Left ventricle myocardium inferior (tissue), 1 donor: Measurements from ENCODE around the gene MTREX. TPM values are rescaled to one million over a fixed set of nuclear protein-coding genes. Genes with fewer than 3 reads are reported as not detected.
A peak's percentile ranks its signal among the peaks of the same experiment; 100 is the strongest.

ENCODE experiments used
- DNase-seq: peaks from one replicate; pipeline ENCODE4 v3.0.0-alpha.2; 2020
- H3K27ac ChIP-seq: fragments of 200-600 bp; replicated peaks from 2 replicates; pipeline ENCODE4 v1.8.0; 2021
- H3K27me3 ChIP-seq: fragments of 200-600 bp; 2 replicates; pipeline ENCODE4 v1.8.0; 2021; ENCODE audit warnings: low read depth
- H3K36me3 ChIP-seq: fragments of 200-600 bp; 2 replicates; pipeline ENCODE4 v1.8.0; 2021
- H3K4me1 ChIP-seq: fragments of 200-600 bp; 2 replicates; pipeline ENCODE4 v1.8.0; 2021
- H3K4me3 ChIP-seq: fragments of 200-600 bp; 2 replicates; pipeline ENCODE4 v1.8.0; 2021; ENCODE audit warnings: mild to moderate bottlenecking, moderate library complexity
- H3K9me3 ChIP-seq: fragments of 200-600 bp; replicated peaks from 2 replicates; pipeline ENCODE4 v1.8.0; 2021
- intact Hi-C: fragments of 100-400 bp; cut with micrococcal nuclease; formaldehyde crosslinking; loops from one replicate; pipeline ENCODE4 v1.11.0; 2022
- total RNA-seq: library from RNA; stranded (reverse); fragmentation: NEBNext Ultra II Directional; extraction: Animal tissue kit (Norgen Biotek cat#: 25700); gene quantifications from one replicate; pipeline ENCODE4 v1.2.1, GENCODE V29; 2021
- TF ChIP-seq, protein P1 (sequence below): fragments of 200-600 bp; IDR thresholded peaks from 2 replicates; pipeline ENCODE4 v1.8.0; 2021; ENCODE audit warnings: antibody characterized with exemption, mild to moderate bottlenecking, borderline replicate concordance
- donor health status: DM: no; HTN: yes; CAD: no; lungs with severe emphysema.

The MTREX gene
- total RNA-seq, 1 donor from 2014 or later, result 62.5 TPM

DNA sequence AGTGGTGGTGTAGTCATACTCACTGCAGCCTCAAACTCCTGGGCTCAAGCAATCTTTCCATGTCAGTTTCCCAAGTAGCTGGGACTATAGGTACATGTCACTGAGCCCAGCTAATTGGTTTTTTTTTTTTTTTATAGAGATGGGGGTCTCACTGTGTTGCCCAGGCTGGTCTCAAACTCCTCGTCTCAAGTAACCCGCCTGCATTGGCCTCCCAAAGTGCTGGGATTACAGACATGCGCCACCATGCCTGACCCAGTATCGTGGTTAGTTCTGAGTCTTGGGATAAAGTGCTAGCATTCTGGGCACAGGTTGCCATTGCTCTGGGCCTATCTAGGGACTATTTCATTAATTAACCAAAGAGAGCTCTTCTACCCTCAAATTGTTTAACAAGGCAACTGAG, 118.7 kb downstream of the MTREX start:
- intact Hi-C loops, result no loop called here
- peaks cover 62% of the 10 kb centered on the region for H3K36me3 ChIP-seq
- no peaks in the 10 kb centered on the region for H3K27me3 ChIP-seq
- H3K27ac ChIP-seq, result peak overlapping the region; percentile 72
- H3K4me3 ChIP-seq, result no peak overlapping the region
- H3K4me1 ChIP-seq, result peaks cover 68% of the 10 kb centered on the region
- DNase-seq, result no peak
- TF ChIP-seq, protein P1, sequence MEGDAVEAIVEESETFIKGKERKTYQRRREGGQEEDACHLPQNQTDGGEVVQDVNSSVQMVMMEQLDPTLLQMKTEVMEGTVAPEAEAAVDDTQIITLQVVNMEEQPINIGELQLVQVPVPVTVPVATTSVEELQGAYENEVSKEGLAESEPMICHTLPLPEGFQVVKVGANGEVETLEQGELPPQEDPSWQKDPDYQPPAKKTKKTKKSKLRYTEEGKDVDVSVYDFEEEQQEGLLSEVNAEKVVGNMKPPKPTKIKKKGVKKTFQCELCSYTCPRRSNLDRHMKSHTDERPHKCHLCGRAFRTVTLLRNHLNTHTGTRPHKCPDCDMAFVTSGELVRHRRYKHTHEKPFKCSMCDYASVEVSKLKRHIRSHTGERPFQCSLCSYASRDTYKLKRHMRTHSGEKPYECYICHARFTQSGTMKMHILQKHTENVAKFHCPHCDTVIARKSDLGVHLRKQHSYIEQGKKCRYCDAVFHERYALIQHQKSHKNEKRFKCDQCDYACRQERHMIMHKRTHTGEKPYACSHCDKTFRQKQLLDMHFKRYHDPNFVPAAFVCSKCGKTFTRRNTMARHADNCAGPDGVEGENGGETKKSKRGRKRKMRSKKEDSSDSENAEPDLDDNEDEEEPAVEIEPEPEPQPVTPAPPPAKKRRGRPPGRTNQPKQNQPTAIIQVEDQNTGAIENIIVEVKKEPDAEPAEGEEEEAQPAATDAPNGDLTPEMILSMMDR, result no peak
- no peaks in the 10 kb centered on the region for H3K9me3 ChIP-seq

DNA sequence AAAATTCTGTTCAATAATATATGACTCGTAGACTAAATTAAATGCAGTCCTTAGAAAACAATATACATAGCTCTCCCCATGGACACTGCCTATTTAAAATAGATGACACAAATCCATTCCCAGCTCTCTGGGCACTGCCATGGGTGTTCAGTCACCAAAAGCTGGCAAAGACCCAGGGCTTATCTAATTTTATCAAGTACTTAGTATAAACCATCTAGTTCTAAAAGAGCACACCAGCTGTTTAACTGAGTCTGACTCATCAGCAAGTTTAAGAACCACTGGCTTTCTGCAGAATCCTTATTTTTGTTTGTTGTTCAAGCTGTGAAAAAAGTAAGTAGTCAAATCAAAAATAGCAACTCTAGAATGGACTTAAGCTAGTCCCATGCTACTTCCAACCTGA, 119.4 kb downstream of the MTREX start:
- intact Hi-C loops, result no loop called here
- Histone ChIP-seq H3K36me3 (peaks cover 56% of the 10 kb centered on the region), H3K4me3 (no peak overlapping the region), H3K27me3 (no peaks in the 10 kb centered on the region), H3K4me1 (peaks cover 61% of the 10 kb centered on the region), H3K27ac (peak overlapping the region; percentile 72), H3K9me3 (no peaks in the 10 kb centered on the region)
- DNase-seq, result no peak
- TF ChIP-seq, protein P1, result no peak

- TF ChIP-seq, protein P1, result no peak
Measured at GRCh38 chr5:55429221-55429612, 121.4 kb downstream of the MTREX start.

DNA sequence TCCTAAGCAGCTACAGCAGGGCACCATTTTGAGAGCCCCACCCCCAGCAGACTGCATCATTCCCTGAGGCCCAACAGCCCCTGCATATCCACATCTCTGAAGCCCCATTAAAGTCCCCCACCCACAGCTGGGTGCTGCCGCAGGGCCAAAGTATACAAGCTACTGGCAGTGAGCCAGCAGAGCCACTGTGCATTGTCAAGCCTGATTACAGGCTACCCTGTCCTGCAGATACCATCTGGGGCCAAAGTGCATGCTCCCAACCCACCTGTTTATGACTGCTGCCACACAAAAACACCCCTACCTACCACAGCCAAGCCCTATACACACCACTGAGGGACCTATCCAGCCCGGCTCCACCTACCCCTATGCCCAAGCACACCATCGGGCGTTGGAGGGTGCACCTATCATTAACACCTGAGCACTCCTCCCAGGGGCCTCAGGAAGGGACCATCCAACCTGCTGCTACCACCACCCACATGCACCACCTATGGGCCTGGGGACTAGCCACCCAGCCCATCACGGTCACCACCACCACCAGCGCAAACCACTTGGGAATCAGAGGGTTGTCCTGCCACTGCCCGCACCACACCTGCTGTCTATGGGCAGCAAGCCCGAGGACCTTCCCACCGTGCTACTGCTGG, 121.9 kb downstream of the MTREX start:
- H3K27ac ChIP-seq, result no peak overlapping the region
- TF ChIP-seq, protein P1, result no peak
- peaks cover 50% of the 10 kb centered on the region for H3K4me1 ChIP-seq
- peaks cover 39% of the 10 kb centered on the region for H3K36me3 ChIP-seq
- H3K4me3 ChIP-seq, result no peak overlapping the region
- H3K27me3 ChIP-seq, result no peaks in the 10 kb centered on the region
- intact Hi-C loops, result no loop called here
- no peaks in the 10 kb centered on the region for H3K9me3 ChIP-seq
- no peak for DNase-seq

More at GRCh38 chr5:55429221-55429612, 121.4 kb downstream of the MTREX start:
- no peaks in the 10 kb centered on the region for H3K9me3 ChIP-seq
- intact Hi-C loops, result no loop called here
- H3K4me3 ChIP-seq, result no peak overlapping the region
- H3K36me3 ChIP-seq, result peaks cover 44% of the 10 kb centered on the region
- no peak for DNase-seq
- H3K27ac ChIP-seq, result no peak overlapping the region
- no peaks in the 10 kb centered on the region for H3K27me3 ChIP-seq
- peaks cover 49% of the 10 kb centered on the region for H3K4me1 ChIP-seq

DNA sequence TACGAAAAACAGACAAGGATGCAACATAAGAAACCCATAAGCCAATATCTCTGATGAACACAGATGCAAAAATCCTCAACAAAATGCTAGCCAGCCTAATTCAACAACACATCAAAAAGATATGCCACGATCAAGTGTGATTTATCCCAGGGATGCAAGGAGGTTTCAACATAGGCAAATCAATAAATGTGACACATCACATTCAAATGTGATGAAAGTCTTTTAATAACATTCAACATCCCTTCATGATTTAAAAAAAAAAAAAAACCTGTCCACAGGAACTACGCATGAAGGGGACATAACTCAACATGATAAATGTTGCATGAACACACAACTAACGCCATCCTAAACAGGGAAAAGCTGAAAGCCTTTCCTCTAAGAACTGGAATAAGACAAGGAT, 124.8 kb downstream of the MTREX start:
- H3K4me1 ChIP-seq, result peaks cover 57% of the 10 kb centered on the region
- intact Hi-C loops, result no loop called here
- H3K27me3 ChIP-seq, result no peaks in the 10 kb centered on the region
- H3K36me3 ChIP-seq, result peaks cover 33% of the 10 kb centered on the region
- H3K9me3 ChIP-seq, result no peaks in the 10 kb centered on the region
- no peak for DNase-seq
- no peak overlapping the region for H3K4me3 ChIP-seq
- H3K27ac ChIP-seq, result no peak overlapping the region
- TF ChIP-seq, protein P1, result no peak
